HG02884 (cell line): ENCODE data around the gene PRKG2.
"Not testable (repeated sequence)": the region's sequence is repeated elsewhere in the genome, so short reads cannot be mapped to it uniquely, and the experiment has no call there.

Source experiments
- ATAC-seq: cut with Tn5 transposase; IDR thresholded peaks from one replicate; pipeline ENCODE4 v1.9.1; 2021; ENCODE audit warnings: mild to moderate bottlenecking, moderate library complexity; ENCODE audit not compliant: unreplicated experiment

PRKG2 gene

GRCh38 chr4:81164126-81164525 lies 50.9 kb downstream of the PRKG2 start:
- ATAC-seq = no peak

GRCh38 chr4:81162752-81163458 lies 52.1 kb downstream of the PRKG2 start:
- ATAC-seq = no peak

GRCh38 chr4:81153714-81154323 lies 61.2 kb downstream of the PRKG2 start:
- not testable (repeated sequence) for ATAC-seq

- ATAC-seq = no peak
Observed at GRCh38 chr4:81152839-81153713, 61.9 kb downstream of the PRKG2 start.

GRCh38 chr4:81149976-81150375 lies 65.0 kb downstream of the PRKG2 start:
- ATAC-seq = no peak

GRCh38 chr4:81148576-81148975 lies 66.4 kb downstream of the PRKG2 start:
- no peak for ATAC-seq

GRCh38 chr4:81146466-81146865 lies 68.6 kb downstream of the PRKG2 start:
- ATAC-seq = no peak

- ATAC-seq = no peak
Observed at GRCh38 chr4:81143183-81143582, 71.8 kb downstream of the PRKG2 start.

GRCh38 chr4:81142744-81143143 lies 72.3 kb downstream of the PRKG2 start:
- ATAC-seq = no peak

GRCh38 chr4:81137894-81138293 lies 77.1 kb downstream of the PRKG2 start:
- ATAC-seq = no peak

- no peak for ATAC-seq
Observed at GRCh38 chr4:81137446-81137845, 77.6 kb downstream of the PRKG2 start.

- no peak for ATAC-seq
Observed at GRCh38 chr4:81136161-81136905, 78.7 kb downstream of the PRKG2 start.

- no peak for ATAC-seq
Observed at GRCh38 chr4:81135501-81135900, 79.5 kb downstream of the PRKG2 start.

- no peak for ATAC-seq
Observed at GRCh38 chr4:81131563-81131962, 83.5 kb downstream of the PRKG2 start.

GRCh38 chr4:81131066-81131465 lies 84.0 kb downstream of the PRKG2 start:
- ATAC-seq = no peak

GRCh38 chr4:81130569-81130968 lies 84.5 kb downstream of the PRKG2 start:
- no peak for ATAC-seq

- ATAC-seq = no peak
Observed at GRCh38 chr4:81120055-81120454, 95.0 kb downstream of the PRKG2 start.

GRCh38 chr4:81118086-81118485 lies 96.9 kb downstream of the PRKG2 start:
- no peak for ATAC-seq

- no peak for ATAC-seq
Observed at GRCh38 chr4:81116566-81116965, 98.5 kb downstream of the PRKG2 start.

GRCh38 chr4:81113024-81113423 lies 102.0 kb downstream of the PRKG2 start:
- no peak for ATAC-seq

GRCh38 chr4:81109356-81109755 lies 105.7 kb downstream of the PRKG2 start:
- ATAC-seq = no peak
